Hippocampal formation (tissue), 2 donors: Measurements from ENCODE around the gene DYNLT1.
A peak's percentile ranks its signal among the peaks of the same experiment; 100 is the strongest.

Source experiments
- DNase-seq, 2 donors: peaks; one replicate each; lab custom pipeline; 2025; lab: John Stamatoyannopoulos, UW

The DYNLT1 gene

GRCh38 chr6:158597565-158597964 lies 47.0 kb downstream of the DYNLT1 start:
- DNase-seq, result no peak

- no peak for DNase-seq
Observed at GRCh38 chr6:158596861-158597260, 47.7 kb downstream of the DYNLT1 start.

GRCh38 chr6:158595223-158595622 lies 49.3 kb downstream of the DYNLT1 start:
- DNase-seq, result no peak

GRCh38 chr6:158593670-158594069 lies 50.9 kb downstream of the DYNLT1 start:
- DNase-seq, result no peak

GRCh38 chr6:158591810-158592209 lies 52.7 kb downstream of the DYNLT1 start:
- DNase-seq, result no peak

- DNase-seq, result no peak
Observed at GRCh38 chr6:158591134-158591809, 53.3 kb downstream of the DYNLT1 start.

- peak in 1 of 2 donors; percentile 17 for DNase-seq
Observed at GRCh38 chr6:158589366-158589765, 55.2 kb downstream of the DYNLT1 start.

GRCh38 chr6:158586652-158587051 lies 57.9 kb downstream of the DYNLT1 start:
- DNase-seq, result no peak
